H1 (cell line): ENCODE data around the gene NEO1. TPM values are rescaled to one million over a fixed set of nuclear protein-coding genes. Genes with fewer than 3 reads are reported as not detected.

Experiments used
- CREB1 ChIP-seq: IDR thresholded peaks from 2 replicates; pipeline ENCODE4 v1.6.1; 2012; ENCODE audit warnings: inconsistent platforms
- EZH2 ChIP-seq: fragments of 200-600 bp; sonication (generic); IDR thresholded peaks from 2 replicates; pipeline ENCODE4 v1.7.1; 2012; ENCODE audit warnings: low read depth, mild to moderate bottlenecking, moderate library complexity, low read length, inconsistent platforms; ENCODE audit not compliant: severe bottlenecking
- GABPA ChIP-seq: IDR thresholded peaks from 2 replicates; pipeline ENCODE4 v1.6.1; 2011; ENCODE audit warnings: mild to moderate bottlenecking, low read length, moderate library complexity, borderline replicate concordance; ENCODE audit not compliant: insufficient read depth
- RNF2 ChIP-seq: fragments of 200-900, 300-1000 bp; sonication (generic); IDR thresholded peaks from 2 replicates; pipeline ENCODE4 v1.7.1; 2016; ENCODE audit warnings: borderline replicate concordance, low read depth, mild to moderate bottlenecking, antibody characterized with exemption, low read length; ENCODE audit not compliant: poor library complexity, severe bottlenecking; ENCODE audit errors: missing control alignments
- SIN3A ChIP-seq, 2 experiments: IDR thresholded peaks in 1 of 2; conservative IDR thresholded peaks in 1 of 2; 2 replicates each; pipeline ENCODE4 v1.6.1; 2011 to 2012; ENCODE audit warnings: low read length in 2 of 2, improper control_type of control experiment in 1 of 2, low read depth in 1 of 2, mild to moderate bottlenecking in 1 of 2
- SP2 ChIP-seq: IDR thresholded peaks from 2 replicates; pipeline ENCODE4 v1.6.1; 2012; ENCODE audit warnings: mild to moderate bottlenecking, low read length, inconsistent platforms
- TAF1 ChIP-seq: IDR thresholded peaks from 2 replicates; pipeline ENCODE4 v1.6.1; 2011; ENCODE audit warnings: mild to moderate bottlenecking, low read depth, low read length
- USF2 ChIP-seq: IDR thresholded peaks from 2 replicates; pipeline ENCODE4 v1.6.1; 2011; ENCODE audit warnings: low read length, improper control_type of control experiment
- polyA plus RNA-seq, 7 experiments: library from polyadenylated mRNA; depleted of rRNA in 3 of 7; stranded (reverse) in 5 of 7; unstranded in 2 of 7; fragments of >200 nt in 5 of 7; fragments of 200-250 nt in 2 of 7; gene quantifications; 1 replicate in 5 of 7; 2 replicates in 1 of 7; 4 replicates in 1 of 7; pipeline versions ENCODE4 v1.2.1 to v1.2.3, GENCODE V29; 2011 to 2013; ENCODE audit warnings: missing spikeins in 2 of 7, mixed read lengths in 2 of 7
- total RNA-seq: library from RNA; stranded (reverse); fragmentation: NEBNext Ultra II Directional; extraction: Animal tissue kit (Norgen Biotek cat#: 25700); gene quantifications from 2 replicates; pipeline ENCODE4 v1.2.1, GENCODE V29; 2021

Gene NEO1
- total and polyA plus RNA-seq, 2 of the 8 experiments (the other 6 are each of a cell fraction or from before 2014, with no cell fraction given): 36.0 to 51.0 TPM

DNA sequence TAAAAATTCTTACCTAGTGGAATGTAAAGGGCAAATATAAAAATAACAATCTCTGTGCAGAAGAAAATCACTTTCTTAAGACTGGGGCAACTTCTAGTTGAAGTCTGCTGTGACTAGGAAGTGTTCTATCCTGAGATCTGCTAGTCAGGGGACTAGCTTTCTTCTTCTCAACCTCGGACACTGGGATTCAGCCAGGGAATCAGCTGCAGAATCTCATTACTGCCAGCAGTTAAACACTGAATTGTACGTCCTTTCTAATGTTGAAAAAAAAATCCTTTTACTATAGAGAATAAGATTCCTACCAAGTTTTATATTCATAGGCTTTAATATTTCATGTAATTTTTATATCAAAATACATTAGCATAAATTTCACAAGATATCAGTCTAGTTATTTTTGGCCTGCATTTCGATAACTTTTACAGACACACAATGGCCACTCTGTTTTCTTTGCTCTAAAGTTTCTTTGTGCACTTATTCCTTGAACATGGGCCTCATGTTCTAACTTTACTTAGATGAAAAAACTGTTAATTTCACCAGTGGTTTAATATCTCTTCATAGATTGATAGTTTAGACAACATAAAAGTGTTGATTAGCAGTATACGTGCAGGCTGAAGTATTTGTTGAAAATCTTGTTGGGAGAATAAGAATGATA is 2.6 kb upstream of the NEO1 start (continued):
- no peak for TF ChIP-seq USF2
- TF ChIP-seq CREB1: no peak
- TF ChIP-seq TAF1: no peak
- no peak for TF ChIP-seq SP2
- TF ChIP-seq GABPA: no peak
- TF ChIP-seq EZH2: no peak
- no peak for TF ChIP-seq SIN3A (conservative IDR thresholded peaks at IDR 0.05 in 1 of 2, IDR thresholded peaks at IDR 0.05 in 1 of 2; ENCODE audit: low read depth in 1 of 2, low read length in 2 of 2)
- no peak for TF ChIP-seq RNF2
